ENCODE measurements around the gene ENKUR.

DNA sequence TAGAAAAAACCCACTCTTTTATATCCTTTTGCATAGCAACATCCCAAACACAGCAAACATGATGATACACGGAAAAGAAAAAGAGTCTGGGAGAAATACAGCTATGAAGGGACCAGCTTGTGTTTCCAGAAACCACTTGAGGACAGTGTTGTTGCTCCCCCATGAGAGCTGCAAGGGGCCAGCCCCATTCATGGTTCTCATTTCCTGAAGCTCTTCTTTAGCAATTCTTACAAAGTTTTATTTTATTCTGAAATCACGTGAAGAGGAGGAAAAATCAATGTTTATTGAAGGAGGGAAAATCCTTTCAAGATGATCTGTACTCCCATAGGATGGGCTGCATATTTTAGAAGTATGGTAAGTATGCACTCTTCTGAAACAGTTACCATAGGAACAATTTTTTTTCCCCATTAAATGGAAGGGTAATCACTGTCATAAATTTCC, 46.1 kb downstream of the ENKUR start:
- TF ChIP-seq, protein P1, sequence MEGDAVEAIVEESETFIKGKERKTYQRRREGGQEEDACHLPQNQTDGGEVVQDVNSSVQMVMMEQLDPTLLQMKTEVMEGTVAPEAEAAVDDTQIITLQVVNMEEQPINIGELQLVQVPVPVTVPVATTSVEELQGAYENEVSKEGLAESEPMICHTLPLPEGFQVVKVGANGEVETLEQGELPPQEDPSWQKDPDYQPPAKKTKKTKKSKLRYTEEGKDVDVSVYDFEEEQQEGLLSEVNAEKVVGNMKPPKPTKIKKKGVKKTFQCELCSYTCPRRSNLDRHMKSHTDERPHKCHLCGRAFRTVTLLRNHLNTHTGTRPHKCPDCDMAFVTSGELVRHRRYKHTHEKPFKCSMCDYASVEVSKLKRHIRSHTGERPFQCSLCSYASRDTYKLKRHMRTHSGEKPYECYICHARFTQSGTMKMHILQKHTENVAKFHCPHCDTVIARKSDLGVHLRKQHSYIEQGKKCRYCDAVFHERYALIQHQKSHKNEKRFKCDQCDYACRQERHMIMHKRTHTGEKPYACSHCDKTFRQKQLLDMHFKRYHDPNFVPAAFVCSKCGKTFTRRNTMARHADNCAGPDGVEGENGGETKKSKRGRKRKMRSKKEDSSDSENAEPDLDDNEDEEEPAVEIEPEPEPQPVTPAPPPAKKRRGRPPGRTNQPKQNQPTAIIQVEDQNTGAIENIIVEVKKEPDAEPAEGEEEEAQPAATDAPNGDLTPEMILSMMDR (IDR thresholded peaks at IDR 0.05): no peak
- TF ChIP-seq POLR2A (IDR thresholded peaks at IDR 0.05): no peak

All from prostate gland (tissue), 2 donors.